Naive thymus-derived CD4-positive, alpha-beta T cell (primary cell): ENCODE results near the gene ZNF583. TPM values are rescaled to one million over a fixed set of nuclear protein-coding genes. Genes with fewer than 3 reads are reported as not detected.

ENCODE experiments used
- ATAC-seq: fragments of 150-1000 bp; cut with Tn5 transposase; 2 replicates; pipeline ENCODE4 v1.10.0; 2021; ENCODE audit warnings: mild to moderate bottlenecking, moderate library complexity
- CTCF ChIA-PET: fragments of 350-600 bp; sonication (Branson Sonifier 250); formaldehyde crosslinking; loops from one replicate; lab custom pipeline; 2021; ENCODE audit warnings: antibody characterized with exemption; lab: Charles Lee
- POLR2A ChIA-PET: fragments of 350-600 bp; sonication (Branson Sonifier 250); formaldehyde crosslinking; loops from one replicate; lab custom pipeline; 2021; ENCODE audit warnings: antibody characterized with exemption, inconsistent platforms; lab: Charles Lee
- DNase-seq, 9 donors: peaks; one replicate each; pipeline versions ENCODE4 v3.0.0 to v3.0.0-alpha.2; 2020 to 2022; ENCODE audit warnings: mixed read lengths in 1 of 9
- H3K27ac ChIP-seq: one replicate; pipeline ENCODE4 v1.7.0; 2013; ENCODE audit warnings: mild to moderate bottlenecking, low read depth, low read length, moderate library complexity
- H3K27me3 ChIP-seq, 2 donors: one replicate each; pipeline ENCODE4 v1.7.0; 2013; ENCODE audit warnings: low read length in 2 of 2, mild to moderate bottlenecking in 2 of 2, moderate library complexity in 2 of 2; ENCODE audit not compliant: control insufficient read depth in 2 of 2, insufficient read depth in 2 of 2
- H3K36me3 ChIP-seq, 3 experiments: 1 replicate in 2 of 3; 2 replicates in 1 of 3; pipeline ENCODE4 v1.7.0; 2013; ENCODE audit warnings: low read length in 3 of 3, mild to moderate bottlenecking in 3 of 3, moderate library complexity in 1 of 3; ENCODE audit not compliant: insufficient read depth in 3 of 3, control insufficient read depth in 2 of 3
- H3K4me1 ChIP-seq, 2 donors: one replicate each; pipeline ENCODE4 v1.7.0; 2013; ENCODE audit warnings: low read length in 2 of 2, mild to moderate bottlenecking in 2 of 2, moderate library complexity in 1 of 2; ENCODE audit not compliant: control insufficient read depth in 2 of 2, insufficient read depth in 2 of 2
- H3K4me3 ChIP-seq: 2 replicates; pipeline ENCODE4 v1.7.0; 2013; ENCODE audit warnings: mild to moderate bottlenecking, low read length
- H3K9me3 ChIP-seq, 3 experiments: 1 replicate in 2 of 3; 2 replicates in 1 of 3; pipeline ENCODE4 v1.7.0; 2013; ENCODE audit warnings: low read length in 3 of 3; ENCODE audit not compliant: control insufficient read depth in 2 of 3
- H3K27ac Mint-ChIP-seq, 9 donors: one replicate each; pipeline ENCODE4 v1.8.0; 2020 to 2022; ENCODE audit warnings: mixed read lengths in 9 of 9, mild to moderate bottlenecking in 8 of 9, moderate library complexity in 5 of 9, inconsistent platforms in 2 of 9
- H3K27me3 Mint-ChIP-seq, 5 donors: one replicate each; pipeline ENCODE4 v1.8.0; 2021 to 2022; ENCODE audit warnings: mixed read lengths in 5 of 5, mild to moderate bottlenecking in 1 of 5
- H3K36me3 Mint-ChIP-seq, 5 donors: one replicate each; pipeline ENCODE4 v1.8.0; 2020 to 2022; ENCODE audit warnings: mixed read lengths in 5 of 5, mild to moderate bottlenecking in 3 of 5, inconsistent platforms in 1 of 5
- H3K4me1 Mint-ChIP-seq, 7 donors: one replicate each; pipeline ENCODE4 v1.8.0; 2020 to 2022; ENCODE audit warnings: mixed read lengths in 7 of 7, mild to moderate bottlenecking in 3 of 7, inconsistent platforms in 1 of 7
- H3K4me3 Mint-ChIP-seq, 10 donors: one replicate each; pipeline ENCODE4 v1.8.0; 2020 to 2022; ENCODE audit warnings: mild to moderate bottlenecking in 10 of 10, mixed read lengths in 10 of 10, moderate library complexity in 6 of 10, inconsistent platforms in 2 of 10
- H3K9me3 Mint-ChIP-seq, 11 donors: one replicate each; pipeline ENCODE4 v1.8.0; 2020 to 2022; ENCODE audit warnings: mixed read lengths in 11 of 11, mild to moderate bottlenecking in 4 of 11, inconsistent platforms in 1 of 11, moderate library complexity in 1 of 11
- intact Hi-C, 2 donors: fragments of 100-400 bp; cut with micrococcal nuclease; formaldehyde crosslinking; loops; one replicate each; pipeline ENCODE4 v1.15.1; 2023
- polyA plus RNA-seq, 2 donors: library from polyadenylated mRNA; unstranded; fragments of 300-500 nt; fragmentation: Illumina TruSeq; gene quantifications; one replicate each; pipeline ENCODE4 v1.2.3, GENCODE V29; 2021
- total RNA-seq, 6 experiments: library from RNA in 5 of 6; stranded (reverse) in 5 of 6; gene quantifications; 1 replicate in 5 of 6; 2 replicates in 1 of 6; pipeline ENCODE4 v1.2.3 and lab custom pipeline; 2021 to 2026

The ZNF583 gene
- total and polyA plus RNA-seq, 7 experiments from 2014 or later, result 2.4 to 20.1 (median 13.8) TPM

GRCh38 chr19:56369886-56370676 lies 34.1 kb upstream of the ZNF583 start:
- Histone ChIP-seq H3K4me1 (peaks cover 0 to 9% of the 10 kb centered on the region in 2 donors), H3K27me3 (no peaks in the 10 kb centered on the region), H3K36me3 (peaks cover 0 to 47% (median 15%) of the 10 kb centered on the region in 3 experiments), H3K9me3 (peaks cover 0 to 41% (median 0%) of the 10 kb centered on the region in 3 experiments), H3K4me3 (no peak overlapping the region), H3K27ac (no peak overlapping the region)
- Mint-ChIP-seq H3K36me3 (peaks cover 35 to 87% (median 73%) of the 10 kb centered on the region in 5 donors), H3K4me3 (peak overlapping the region in 8 of 10 donors; percentile 14 to 72 (median 39)), H3K27ac (peak overlapping the region in 1 of 9 donors; percentile 47), H3K4me1 (peaks cover 6 to 33% (median 26%) of the 10 kb centered on the region in 7 donors), H3K9me3 (peaks cover 20 to 99% (median 55%) of the 10 kb centered on the region in 11 donors), H3K27me3 (no peaks in the 10 kb centered on the region)
- ATAC-seq (no peak), DNase-seq (no peak)
- ChIA-PET CTCF (no interaction called here), POLR2A (no interaction called here)
- intact Hi-C loops, result no loop called here

GRCh38 chr19:56372281-56372680 lies 31.9 kb upstream of the ZNF583 start:
- CTCF ChIA-PET, result interaction anchor here (0.8 kb wide), 1 partner anchor 118 kb away, joined by 3 read pairs; no protein-coding TSS in a partner anchor
- H3K27me3 ChIP-seq, result no peaks in the 10 kb centered on the region
- peaks cover 54 to 93% (median 81%) of the 10 kb centered on the region in 5 donors for H3K36me3 Mint-ChIP-seq
- peaks cover 6 to 33% (median 26%) of the 10 kb centered on the region in 7 donors for H3K4me1 Mint-ChIP-seq
- peaks cover 0 to 55% (median 10%) of the 10 kb centered on the region in 3 experiments for H3K9me3 ChIP-seq
- ATAC-seq, result no peak
- H3K9me3 Mint-ChIP-seq, result peaks cover 23 to 100% (median 58%) of the 10 kb centered on the region in 11 donors
- H3K27ac Mint-ChIP-seq, result no peak overlapping the region
- H3K4me3 ChIP-seq, result no peak overlapping the region
- peaks cover 0 to 69% (median 27%) of the 10 kb centered on the region in 3 experiments for H3K36me3 ChIP-seq
- POLR2A ChIA-PET, result no interaction called here
- H3K27ac ChIP-seq, result no peak overlapping the region
- H3K27me3 Mint-ChIP-seq, result no peaks in the 10 kb centered on the region
- no peak for DNase-seq
- intact Hi-C loops, result no loop called here
- peaks cover 0 to 9% of the 10 kb centered on the region in 2 donors for H3K4me1 ChIP-seq
- H3K4me3 Mint-ChIP-seq, result no peak overlapping the region

GRCh38 chr19:56377105-56377924 lies 26.8 kb upstream of the ZNF583 start:
- POLR2A ChIA-PET, result no interaction called here
- intact Hi-C loops, result no loop called here
- Mint-ChIP-seq H3K4me1 (no peaks in the 10 kb centered on the region), H3K27ac (no peak overlapping the region), H3K27me3 (no peaks in the 10 kb centered on the region), H3K9me3 (peaks cover 22 to 100% (median 70%) of the 10 kb centered on the region in 11 donors), H3K4me3 (no peak overlapping the region), H3K36me3 (peaks cover 56 to 73% (median 66%) of the 10 kb centered on the region in 5 donors)
- H3K4me1 ChIP-seq, result no peaks in the 10 kb centered on the region
- DNase-seq, result no peak
- peaks cover 0 to 55% (median 31%) of the 10 kb centered on the region in 3 experiments for H3K36me3 ChIP-seq
- ATAC-seq, result no peak
- H3K27me3 ChIP-seq, result no peaks in the 10 kb centered on the region
- CTCF ChIA-PET, result no interaction called here
- H3K9me3 ChIP-seq, result peaks cover 0 to 86% (median 15%) of the 10 kb centered on the region in 3 experiments
- H3K4me3 ChIP-seq, result no peak overlapping the region
- no peak overlapping the region for H3K27ac ChIP-seq

GRCh38 chr19:56383826-56384605 lies 20.1 kb upstream of the ZNF583 start:
- Histone ChIP-seq H3K36me3 (peaks cover 0 to 37% (median 6%) of the 10 kb centered on the region in 3 experiments), H3K27ac (no peak overlapping the region), H3K4me3 (peak overlapping the region; percentile 2), H3K27me3 (no peaks in the 10 kb centered on the region), H3K9me3 (peaks cover 0 to 69% (median 7%) of the 10 kb centered on the region in 3 experiments), H3K4me1 (no peaks in the 10 kb centered on the region)
- no peak for DNase-seq
- Mint-ChIP-seq H3K27me3 (no peaks in the 10 kb centered on the region), H3K36me3 (peaks cover 16 to 68% (median 60%) of the 10 kb centered on the region in 5 donors), H3K4me1 (no peaks in the 10 kb centered on the region), H3K27ac (no peak overlapping the region), H3K4me3 (no peak overlapping the region), H3K9me3 (peaks cover 10 to 99% (median 69%) of the 10 kb centered on the region in 11 donors)
- ChIA-PET POLR2A (no interaction called here), CTCF (no interaction called here)
- intact Hi-C loops, result no loop called here
- no peak for ATAC-seq

GRCh38 chr19:56393119-56394012 lies 10.8 kb upstream of the ZNF583 start, which contains the start of gene ZNF582:
ZNF582 (minus strand) TSS chr19:56393534; CDS start chr19:56391752, 1,782 bp downstream.
- Histone ChIP-seq H3K9me3 (peaks cover 0 to 39% (median 11%) of the 10 kb centered on the region in 3 experiments), H3K4me1 (peaks cover 3 to 5% of the 10 kb centered on the region in 2 donors), H3K36me3 (peaks cover 0 to 23% (median 0%) of the 10 kb centered on the region in 3 experiments), H3K27me3 (no peaks in the 10 kb centered on the region), H3K27ac (peak within 1 kb of the TSS; percentile 92), H3K4me3 (peak within 1 kb of the TSS; percentile 90)
- Mint-ChIP-seq H3K4me1 (peaks cover 3 to 32% (median 10%) of the 10 kb centered on the region in 7 donors), H3K9me3 (peaks cover 21 to 93% (median 52%) of the 10 kb centered on the region in 11 donors), H3K27me3 (no peaks in the 10 kb centered on the region), H3K27ac (peak within 1 kb of the TSS; percentile 91 to 99 (median 96)), H3K4me3 (peak within 1 kb of the TSS; percentile 89 to 99 (median 98)), H3K36me3 (peaks cover 34 to 75% (median 57%) of the 10 kb centered on the region in 5 donors)
- intact Hi-C loops, result loop anchor here (1.0 to 10.0 kb wide), 19 partner anchors 10 to 1762 kb away; partner anchors contain the start of genes ZNF470 (in 2 of the 2), TRAPPC2B (in 1 of the 2), ZFP28 (in 1 of the 2) and ZNF444 (in 1 of the 2)
- ChIA-PET CTCF (interaction anchor here (0.6 kb wide), 1 partner anchor 8 kb away, joined by 3 read pairs; no protein-coding TSS in a partner anchor), POLR2A (interaction anchor here (0.9 to 2.2 kb wide), 3 partner anchors 11 to 79 kb away, joined by 4 to 8 read pairs (median 5); partner anchors contain the start of genes ZNF583 and ZSCAN5A)
- ATAC-seq (peak; percentile 98), DNase-seq (peak; percentile 79 to 94 (median 90))
